HepG2 (cell line): ENCODE results near the gene NRN1L. TPM values are rescaled to one million over a fixed set of nuclear protein-coding genes. Genes with fewer than 3 reads are reported as not detected.

ENCODE experiments used
- DNMT1 ChIP-seq: sonication (generic); formaldehyde crosslinking; IDR thresholded peaks from 2 replicates; pipeline ENCODE4 v1.5.1; 2020; ENCODE audit warnings: mild to moderate bottlenecking, missing genetic modification reagents
- ETV5 ChIP-seq: IDR thresholded peaks from 2 replicates; pipeline ENCODE4 v1.6.1; 2018; ENCODE audit warnings: missing biosample characterization, missing genetic modification reagents, inconsistent platforms, borderline replicate concordance
- FIP1L1 ChIP-seq: fragments of 200-400 bp; formaldehyde crosslinking; IDR thresholded peaks from 2 replicates; pipeline ENCODE4 v1.6.1; 2018; ENCODE audit warnings: low read depth, mild to moderate bottlenecking, low read length, moderate library complexity, borderline replicate concordance; ENCODE audit not compliant: insufficient read depth
- GMEB1 ChIP-seq: sonication (generic); formaldehyde crosslinking; IDR thresholded peaks from 2 replicates; pipeline ENCODE4 v1.5.1; 2020; ENCODE audit warnings: missing genetic modification reagents, mild to moderate bottlenecking, borderline replicate concordance
- IRF9 ChIP-seq: sonication (generic); formaldehyde crosslinking; IDR thresholded peaks from 2 replicates; pipeline ENCODE4 v1.8.0; 2022; ENCODE audit warnings: missing genetic modification reagents, mild to moderate bottlenecking, borderline replicate concordance
- JUND ChIP-seq: sonication (generic); formaldehyde crosslinking; IDR thresholded peaks from 2 replicates; pipeline ENCODE4 v1.8.0; 2022; ENCODE audit warnings: mild to moderate bottlenecking, missing genetic modification reagents
- KLF12 ChIP-seq: sonication (generic); formaldehyde crosslinking; IDR thresholded peaks from 2 replicates; pipeline ENCODE4 v1.4.0; 2020; ENCODE audit warnings: missing genetic modification reagents, borderline replicate concordance
- NRL ChIP-seq: sonication (generic); formaldehyde crosslinking; IDR thresholded peaks from 2 replicates; pipeline ENCODE4 v1.5.0; 2020; ENCODE audit warnings: missing genetic modification reagents, mild to moderate bottlenecking, moderate library complexity, borderline replicate concordance
- RXRB ChIP-seq: IDR thresholded peaks from 2 replicates; pipeline ENCODE4 v1.6.1; 2016; ENCODE audit warnings: borderline replicate concordance, missing genetic modification reagents, missing compliant biosample characterization
- SIX4 ChIP-seq: sonication (generic); formaldehyde crosslinking; IDR thresholded peaks from 2 replicates; pipeline ENCODE4 v1.4.0; 2020; ENCODE audit warnings: missing genetic modification reagents
- SKIL ChIP-seq: sonication (generic); formaldehyde crosslinking; IDR thresholded peaks from 2 replicates; pipeline ENCODE4 v1.8.0; 2022; ENCODE audit warnings: missing genetic modification reagents, mild to moderate bottlenecking, moderate library complexity, borderline replicate concordance
- SPEN ChIP-seq: sonication (generic); formaldehyde crosslinking; IDR thresholded peaks from 2 replicates; pipeline ENCODE4 v1.5.1; 2020; ENCODE audit warnings: low read depth, mild to moderate bottlenecking, missing genetic modification reagents
- YEATS2 ChIP-seq: sonication (generic); formaldehyde crosslinking; IDR thresholded peaks from 2 replicates; pipeline ENCODE4 v1.4.0; 2020; ENCODE audit warnings: missing genetic modification reagents, borderline replicate concordance
- ZNF12 ChIP-seq: sonication (generic); formaldehyde crosslinking; IDR thresholded peaks from 2 replicates; pipeline ENCODE4 v1.5.0; 2020; ENCODE audit warnings: missing genetic modification reagents
- ZNF33B ChIP-seq: sonication (generic); formaldehyde crosslinking; IDR thresholded peaks from 2 replicates; pipeline ENCODE4 v1.5.1; 2020; ENCODE audit warnings: mild to moderate bottlenecking, missing genetic modification reagents
- ZNF44 ChIP-seq: sonication (generic); formaldehyde crosslinking; IDR thresholded peaks from 2 replicates; pipeline ENCODE4 v1.5.1; 2020; ENCODE audit warnings: mild to moderate bottlenecking, missing genetic modification reagents
- ZNF546 ChIP-seq: sonication (generic); formaldehyde crosslinking; conservative IDR thresholded peaks from 2 replicates; pipeline ENCODE4 v1.8.1; 2023; ENCODE audit warnings: mild to moderate bottlenecking, missing genetic modification reagents
- ZNF558 ChIP-seq: sonication (generic); formaldehyde crosslinking; IDR thresholded peaks from 2 replicates; pipeline ENCODE4 v1.9.0; 2022; ENCODE audit warnings: mild to moderate bottlenecking, missing genetic modification reagents, borderline replicate concordance
- ZNF607 ChIP-seq: sonication (generic); formaldehyde crosslinking; IDR thresholded peaks from 2 replicates; pipeline ENCODE4 v1.5.1; 2020; ENCODE audit warnings: missing genetic modification reagents, mild to moderate bottlenecking, borderline replicate concordance
- ZNF768 ChIP-seq: sonication (generic); formaldehyde crosslinking; IDR thresholded peaks from 2 replicates; pipeline ENCODE4 v1.4.0; 2020; ENCODE audit warnings: missing genetic modification reagents
- ZSCAN21 ChIP-seq: sonication (generic); formaldehyde crosslinking; IDR thresholded peaks from 2 replicates; pipeline ENCODE4 v1.8.0; 2022; ENCODE audit warnings: mild to moderate bottlenecking, missing genetic modification reagents, moderate library complexity, borderline replicate concordance
- polyA plus RNA-seq, 8 experiments: library from polyadenylated mRNA; depleted of rRNA in 3 of 8; stranded (reverse) in 7 of 8; unstranded in 1 of 8; fragments of >200 nt; fragmentation: Illumina TruSeq in 4 of 8; extraction: Trizol in 4 of 8; gene quantifications; 2 replicates each; pipeline versions ENCODE4 v1.2.1 to v1.2.3, GENCODE V29; 2011 to 2016; ENCODE audit warnings: low read depth in 4 of 8, missing spikeins in 1 of 8, mixed read lengths in 1 of 8; ENCODE audit not compliant: insufficient read depth in 1 of 8
- total RNA-seq, 5 experiments: library from RNA; depleted of rRNA; stranded (reverse); fragments of >200 nt; fragmentation: Illumina TruSeq; extraction: Trizol; gene quantifications; 2 replicates each; pipeline ENCODE4 v1.2.3, GENCODE V29; 2016; ENCODE audit warnings: low read depth in 1 of 5

The NRN1L gene
- total and polyA plus RNA-seq, 2 of the 13 experiments (the other 11 are each of a cell fraction or from before 2014, with no cell fraction given), result 0.53 to 1.2 TPM

GRCh38 chr16:67842509-67843342 is 42.0 kb upstream of the NRN1L start (continued):
- peak; percentile 32 for TF ChIP-seq RXRB (CRISPR knock-in tag)
- TF ChIP-seq ZSCAN21 (CRISPR knock-in tag), result no peak
- no peak; the same call in 1 of the 2 replicates for TF ChIP-seq SIX4 (CRISPR knock-in tag)
- peak; percentile 48; the same call in 1 of the 2 replicates for TF ChIP-seq ZNF768 (CRISPR knock-in tag)
- TF ChIP-seq SKIL (CRISPR knock-in tag), result peak; percentile 59
- TF ChIP-seq ZNF558 (CRISPR knock-in tag), result 0 out of 2 replicates have a peak, but pooled peaks have one; percentile 49
- TF ChIP-seq GMEB1, result peak; percentile 7; the same call in 1 of the 2 replicates
- TF ChIP-seq SPEN (CRISPR knock-in tag), result peak; percentile 38
- peak; percentile 72; the same call in 1 of the 2 replicates for TF ChIP-seq NRL (CRISPR knock-in tag)
- peak; percentile 87 for TF ChIP-seq ZNF44 (CRISPR knock-in tag)
- peak; percentile 86 for TF ChIP-seq DNMT1 (CRISPR knock-in tag)
- peak; percentile 27; the same call in 1 of the 2 replicates for TF ChIP-seq KLF12 (CRISPR knock-in tag)
- TF ChIP-seq JUND (CRISPR knock-in tag), result peak; percentile 55; the same call in 1 of the 2 replicates
- TF ChIP-seq YEATS2 (CRISPR knock-in tag), result peak; percentile 37; the same call in 1 of the 2 replicates
- 0 out of 2 replicates have a peak, but pooled peaks have one; percentile 23 for TF ChIP-seq ETV5 (CRISPR knock-in tag)
- TF ChIP-seq ZNF546 (CRISPR knock-in tag), result 0 out of 2 replicates have a peak, but pooled peaks have one; percentile 1
- peak; percentile 82 for TF ChIP-seq ZNF607 (CRISPR knock-in tag)
- TF ChIP-seq FIP1L1, result no peak
- TF ChIP-seq IRF9, result peak; percentile 71; the same call in 1 of the 2 replicates
- TF ChIP-seq ZNF33B (CRISPR knock-in tag), result peak; percentile 87; the same call in 1 of the 2 replicates
- peak; percentile 39; the same call in 1 of the 2 replicates for TF ChIP-seq ZNF12 (CRISPR knock-in tag)
